ENCODE measurements around the gene DHH. TPM values are rescaled to one million over a fixed set of nuclear protein-coding genes. Genes with fewer than 3 reads are reported as not detected.

The DHH gene
- total and polyA plus RNA-seq, 9 of the 15 experiments (the other 6 are each of a cell fraction or from before 2014, with no cell fraction given): 0.07 to 2.6 (median 0.54) TPM

DNA sequence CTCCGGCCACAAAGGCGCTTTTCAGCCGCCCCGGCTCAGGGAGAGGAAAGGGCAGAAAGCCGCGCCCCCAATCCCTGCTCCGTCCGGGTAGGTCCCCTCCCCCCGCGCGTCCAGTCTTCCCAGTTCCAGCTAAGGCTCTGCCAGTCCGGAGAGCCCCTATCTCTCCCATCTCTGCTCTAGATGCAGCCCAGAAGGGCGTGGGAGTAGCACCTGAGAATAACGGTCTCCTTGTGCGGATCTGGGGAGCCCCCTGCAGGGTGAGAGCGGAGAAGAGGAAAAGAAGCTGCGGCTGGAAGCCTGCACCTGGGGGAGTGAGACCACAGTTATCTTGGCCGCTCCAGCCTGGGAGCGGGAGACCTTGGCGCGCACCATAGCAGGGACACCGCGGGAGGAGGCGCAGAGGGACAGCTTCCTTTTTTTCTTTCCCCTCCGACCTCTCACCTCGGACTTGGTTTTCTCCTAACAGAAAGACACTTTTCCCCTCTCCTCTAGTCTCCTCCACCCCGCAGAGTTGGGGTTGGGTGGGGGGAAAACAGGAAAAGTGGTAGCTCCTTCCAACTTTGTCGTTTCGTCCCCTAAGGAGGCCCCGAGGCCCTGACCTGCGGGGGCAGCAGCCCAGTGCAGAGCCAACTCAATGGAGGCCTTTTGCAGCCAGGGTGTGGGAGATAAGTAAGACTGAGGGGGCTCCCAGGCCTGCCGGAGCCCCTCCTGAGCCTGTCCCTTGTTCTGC lies 2.4 kb downstream of the DHH start (continued):
- TF ChIP-seq HMBOX1 (IDR thresholded peaks at IDR 0.05): no peak
- TF ChIP-seq MXI1 (IDR thresholded peaks at IDR 0.05; ENCODE audit: low read depth, low read length): no peak
- TF ChIP-seq, protein P1, sequence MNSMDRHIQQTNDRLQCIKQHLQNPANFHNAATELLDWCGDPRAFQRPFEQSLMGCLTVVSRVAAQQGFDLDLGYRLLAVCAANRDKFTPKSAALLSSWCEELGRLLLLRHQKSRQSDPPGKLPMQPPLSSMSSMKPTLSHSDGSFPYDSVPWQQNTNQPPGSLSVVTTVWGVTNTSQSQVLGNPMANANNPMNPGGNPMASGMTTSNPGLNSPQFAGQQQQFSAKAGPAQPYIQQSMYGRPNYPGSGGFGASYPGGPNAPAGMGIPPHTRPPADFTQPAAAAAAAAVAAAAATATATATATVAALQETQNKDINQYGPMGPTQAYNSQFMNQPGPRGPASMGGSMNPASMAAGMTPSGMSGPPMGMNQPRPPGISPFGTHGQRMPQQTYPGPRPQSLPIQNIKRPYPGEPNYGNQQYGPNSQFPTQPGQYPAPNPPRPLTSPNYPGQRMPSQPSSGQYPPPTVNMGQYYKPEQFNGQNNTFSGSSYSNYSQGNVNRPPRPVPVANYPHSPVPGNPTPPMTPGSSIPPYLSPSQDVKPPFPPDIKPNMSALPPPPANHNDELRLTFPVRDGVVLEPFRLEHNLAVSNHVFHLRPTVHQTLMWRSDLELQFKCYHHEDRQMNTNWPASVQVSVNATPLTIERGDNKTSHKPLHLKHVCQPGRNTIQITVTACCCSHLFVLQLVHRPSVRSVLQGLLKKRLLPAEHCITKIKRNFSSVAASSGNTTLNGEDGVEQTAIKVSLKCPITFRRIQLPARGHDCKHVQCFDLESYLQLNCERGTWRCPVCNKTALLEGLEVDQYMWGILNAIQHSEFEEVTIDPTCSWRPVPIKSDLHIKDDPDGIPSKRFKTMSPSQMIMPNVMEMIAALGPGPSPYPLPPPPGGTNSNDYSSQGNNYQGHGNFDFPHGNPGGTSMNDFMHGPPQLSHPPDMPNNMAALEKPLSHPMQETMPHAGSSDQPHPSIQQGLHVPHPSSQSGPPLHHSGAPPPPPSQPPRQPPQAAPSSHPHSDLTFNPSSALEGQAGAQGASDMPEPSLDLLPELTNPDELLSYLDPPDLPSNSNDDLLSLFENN (IDR thresholded peaks at IDR 0.05; ENCODE audit: low read depth in 2 of 2, low read length in 2 of 2): peak in 1 of 2 experiments; percentile 85; a peak in 2 of 4 replicates
- peak; percentile 74 for TF ChIP-seq ETV1 (tag; conservative IDR thresholded peaks at IDR 0.05; ENCODE audit: low read depth)
- TF ChIP-seq SMAD1 (IDR thresholded peaks at IDR 0.05; ENCODE audit: low read depth, low read length, partially characterized antibody): peak; percentile 37
- TF ChIP-seq, protein P2, sequence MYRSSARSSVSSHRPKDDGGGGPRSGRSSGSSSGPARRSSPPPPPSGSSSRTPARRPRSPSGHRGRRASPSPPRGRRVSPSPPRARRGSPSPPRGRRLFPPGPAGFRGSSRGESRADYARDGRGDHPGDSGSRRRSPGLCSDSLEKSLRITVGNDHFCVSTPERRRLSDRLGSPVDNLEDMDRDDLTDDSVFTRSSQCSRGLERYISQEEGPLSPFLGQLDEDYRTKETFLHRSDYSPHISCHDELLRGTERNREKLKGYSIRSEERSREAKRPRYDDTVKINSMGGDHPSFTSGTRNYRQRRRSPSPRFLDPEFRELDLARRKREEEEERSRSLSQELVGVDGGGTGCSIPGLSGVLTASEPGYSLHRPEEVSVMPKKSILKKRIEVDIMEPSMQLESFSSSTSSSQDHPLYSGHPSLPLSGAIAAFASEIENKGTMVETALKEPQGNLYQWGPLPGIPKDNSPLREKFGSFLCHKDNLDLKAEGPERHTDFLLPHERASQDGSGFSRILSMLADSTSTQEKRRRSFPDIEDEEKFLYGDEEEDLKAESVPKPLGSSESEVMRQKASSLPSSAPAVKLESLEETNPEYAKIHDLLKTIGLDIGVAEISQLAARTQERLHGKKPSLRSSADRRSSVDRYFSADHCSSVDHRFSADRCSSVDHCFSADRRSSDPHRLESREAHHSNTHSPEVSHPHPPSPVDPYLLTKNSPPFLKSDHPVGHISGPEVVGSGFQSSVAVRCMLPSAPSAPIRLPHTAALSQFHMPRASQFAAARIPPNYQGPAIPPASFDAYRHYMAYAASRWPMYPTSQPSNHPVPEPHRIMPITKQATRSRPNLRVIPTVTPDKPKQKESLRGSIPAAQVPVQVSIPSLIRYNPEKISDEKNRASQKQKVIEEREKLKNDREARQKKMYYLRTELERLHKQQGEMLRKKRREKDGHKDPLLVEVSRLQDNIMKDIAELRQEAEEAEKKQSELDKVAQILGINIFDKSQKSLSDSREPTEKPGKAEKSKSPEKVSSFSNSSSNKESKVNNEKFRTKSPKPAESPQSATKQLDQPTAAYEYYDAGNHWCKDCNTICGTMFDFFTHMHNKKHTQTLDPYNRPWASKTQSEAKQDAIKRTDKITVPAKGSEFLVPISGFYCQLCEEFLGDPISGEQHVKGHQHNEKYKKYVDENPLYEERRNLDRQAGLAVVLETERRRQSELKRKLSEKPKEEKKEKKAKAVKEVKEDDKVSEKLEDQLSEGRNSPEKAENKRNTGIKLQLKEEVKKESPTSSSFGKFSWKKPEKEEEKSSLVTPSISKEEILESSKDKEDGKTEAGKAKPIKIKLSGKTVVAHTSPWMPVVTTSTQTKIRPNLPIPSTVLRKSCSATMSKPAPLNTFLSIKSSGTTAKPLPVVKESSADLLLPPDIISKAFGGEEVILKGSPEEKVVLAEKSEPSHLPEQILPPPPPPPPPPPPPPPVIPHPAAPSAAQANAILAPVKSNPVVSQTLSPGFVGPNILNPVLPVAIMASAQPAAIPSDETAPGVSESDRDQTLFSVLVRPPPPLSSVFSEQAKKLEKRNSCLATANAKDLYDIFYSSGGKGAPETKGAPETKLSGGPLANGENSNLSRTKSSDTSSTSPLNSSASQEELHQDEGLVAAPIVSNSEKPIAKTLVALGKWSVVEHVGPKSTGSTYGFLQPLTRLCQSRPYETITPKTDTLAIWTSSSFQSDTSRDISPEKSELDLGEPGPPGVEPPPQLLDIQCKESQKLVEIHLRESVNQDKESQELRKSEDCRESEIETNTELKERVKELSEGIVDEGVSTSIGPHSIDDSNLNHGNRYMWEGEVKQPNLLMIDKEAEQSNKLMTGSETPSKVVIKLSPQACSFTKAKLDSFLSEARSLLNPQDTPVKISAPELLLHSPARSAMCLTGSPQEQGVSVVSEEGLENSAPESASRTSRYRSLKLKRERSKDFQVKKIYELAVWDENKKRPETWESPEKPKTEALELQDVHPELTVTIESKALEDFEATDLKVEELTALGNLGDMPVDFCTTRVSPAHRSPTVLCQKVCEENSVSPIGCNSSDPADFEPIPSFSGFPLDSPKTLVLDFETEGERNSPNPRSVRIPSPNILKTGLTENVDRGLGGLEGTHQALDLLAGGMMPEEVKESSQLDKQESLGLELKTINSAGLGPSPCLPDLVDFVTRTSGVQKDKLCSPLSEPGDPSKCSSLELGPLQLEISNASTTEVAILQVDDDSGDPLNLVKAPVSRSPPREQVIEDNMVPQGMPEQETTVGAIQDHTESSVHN (IDR thresholded peaks at IDR 0.05; ENCODE audit: borderline replicate concordance in 1 of 2, low read depth in 1 of 2): no peak
- TF ChIP-seq GTF3C2 (IDR thresholded peaks at IDR 0.05; ENCODE audit: borderline replicate concordance, extremely low read depth, insufficient read length): no peak
- TF ChIP-seq GABPB1 (CRISPR knock-in tag; IDR thresholded peaks at IDR 0.05): peak; percentile 87
- TF ChIP-seq KHSRP (IDR thresholded peaks at IDR 0.05): no peak
- no peak for TF ChIP-seq ZFP30 (CRISPR knock-in tag; IDR thresholded peaks at IDR 0.05; ENCODE audit: borderline replicate concordance)
